ENCODE results near the gene RBPJ. TPM values are rescaled to one million over a fixed set of nuclear protein-coding genes. Genes with fewer than 3 reads are reported as not detected.
A peak's percentile ranks its signal among the peaks of the same experiment; 100 is the strongest.

RBPJ gene
- polyA plus RNA-seq, 3 donors = 75.3 to 177 (median 128) TPM

DNA sequence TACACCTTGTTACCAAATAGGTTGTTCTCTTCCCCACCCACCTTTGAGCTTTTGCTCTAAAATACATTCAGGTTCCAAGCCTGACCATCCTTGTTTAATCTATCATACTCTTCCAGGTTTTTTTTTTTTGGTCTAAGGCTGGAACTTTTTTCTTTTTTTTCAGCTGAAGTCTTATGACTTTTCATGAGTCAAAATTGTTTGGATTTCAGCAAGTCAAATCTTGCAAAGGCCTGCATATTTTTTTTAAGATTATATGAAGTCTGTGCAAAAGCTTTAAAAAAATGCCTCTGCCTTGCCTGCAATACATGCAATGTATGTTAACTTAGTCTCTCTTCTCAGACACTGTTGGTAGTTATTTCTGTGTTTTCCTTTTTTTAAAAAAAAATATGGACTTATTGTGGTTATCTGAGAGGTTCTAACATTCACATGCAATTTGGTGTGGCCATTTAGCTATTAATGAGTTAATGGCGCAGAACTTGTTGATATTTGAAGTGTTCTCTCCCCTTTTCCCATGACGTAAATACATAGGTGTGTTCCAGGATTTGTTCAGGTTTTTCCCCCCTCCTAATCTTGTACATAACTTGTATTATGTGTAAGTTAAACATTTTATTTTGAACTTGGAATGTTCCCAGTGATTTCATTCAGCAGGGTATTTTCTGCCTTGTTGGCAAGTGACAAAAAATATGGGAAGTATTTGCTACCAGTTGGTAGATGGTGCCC is 110.8 kb downstream of the RBPJ start:
- no peaks in the 10 kb centered on the region for H3K9me3 Mint-ChIP-seq
- no CpG with 5 or more reads among the region's 2 CpGs for WGBS (ENCODE audit: insufficient coverage)
- Histone ChIP-seq H2AFZ (ENCODE audit: insufficient read depth, low read depth, low read length, poor library complexity, severe bottlenecking) (no peak overlapping the region), H3K4me1 (ENCODE audit: control insufficient read depth in 1 of 2, insufficient read depth in 2 of 2, low read length in 2 of 2) (no peaks in the 10 kb centered on the region), H3K36me3 (replicated peaks in 1 of 2; ENCODE audit: control insufficient read depth in 1 of 2, insufficient read depth in 2 of 2, low read length in 2 of 2) (peaks cover 79 to 99% of the 10 kb centered on the region in 2 donors), H4K20me1 (ENCODE audit: insufficient read depth, low read length) (peaks cover 11% of the 10 kb centered on the region), H3K9ac (ENCODE audit: insufficient read depth, low read length, poor library complexity, severe bottlenecking) (no peak overlapping the region), H3K4me3 (replicated peaks in 1 of 3; ENCODE audit: low read depth in 2 of 3, low read length in 3 of 3) (no peak overlapping the region), H3K9me3 (replicated peaks in 1 of 2; ENCODE audit: control insufficient read depth in 1 of 2, insufficient read depth in 1 of 2, low read length in 2 of 2) (no peaks in the 10 kb centered on the region), H3K79me2 (ENCODE audit: insufficient read depth, low read length) (no peaks in the 10 kb centered on the region), H3K4me2 (replicated peaks; ENCODE audit: extremely low read depth, low read length, poor library complexity, severe bottlenecking) (no peak overlapping the region), H3K27ac (ENCODE audit: low read depth in 1 of 2, low read length in 2 of 2) (no peak overlapping the region), H3K27me3 (ENCODE audit: control insufficient read depth in 2 of 2, insufficient read depth in 2 of 2, low read length in 2 of 2) (no peaks in the 10 kb centered on the region)
- H3K4me1 Mint-ChIP-seq = peaks cover 1% of the 10 kb centered on the region
- H3K27me3 Mint-ChIP-seq (ENCODE audit: low read depth in 3 of 3) = peaks cover 0 to 1% (median 0%) of the 10 kb centered on the region in 3 donors
- peaks cover 84 to 87% of the 10 kb centered on the region in 2 donors for H3K36me3 Mint-ChIP-seq
- no peak for DNase-seq
- intact Hi-C loops (cut with micrococcal nuclease) = no loop called here
- H3K27ac Mint-ChIP-seq = peak overlapping the region in 1 of 7 donors; percentile 44
- TF ChIP-seq, protein P1, sequence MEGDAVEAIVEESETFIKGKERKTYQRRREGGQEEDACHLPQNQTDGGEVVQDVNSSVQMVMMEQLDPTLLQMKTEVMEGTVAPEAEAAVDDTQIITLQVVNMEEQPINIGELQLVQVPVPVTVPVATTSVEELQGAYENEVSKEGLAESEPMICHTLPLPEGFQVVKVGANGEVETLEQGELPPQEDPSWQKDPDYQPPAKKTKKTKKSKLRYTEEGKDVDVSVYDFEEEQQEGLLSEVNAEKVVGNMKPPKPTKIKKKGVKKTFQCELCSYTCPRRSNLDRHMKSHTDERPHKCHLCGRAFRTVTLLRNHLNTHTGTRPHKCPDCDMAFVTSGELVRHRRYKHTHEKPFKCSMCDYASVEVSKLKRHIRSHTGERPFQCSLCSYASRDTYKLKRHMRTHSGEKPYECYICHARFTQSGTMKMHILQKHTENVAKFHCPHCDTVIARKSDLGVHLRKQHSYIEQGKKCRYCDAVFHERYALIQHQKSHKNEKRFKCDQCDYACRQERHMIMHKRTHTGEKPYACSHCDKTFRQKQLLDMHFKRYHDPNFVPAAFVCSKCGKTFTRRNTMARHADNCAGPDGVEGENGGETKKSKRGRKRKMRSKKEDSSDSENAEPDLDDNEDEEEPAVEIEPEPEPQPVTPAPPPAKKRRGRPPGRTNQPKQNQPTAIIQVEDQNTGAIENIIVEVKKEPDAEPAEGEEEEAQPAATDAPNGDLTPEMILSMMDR (IDR thresholded peaks at IDR 0.05) = no peak
- H3K4me3 Mint-ChIP-seq = no peak overlapping the region

- intact Hi-C loops (cut with micrococcal nuclease) = no loop called here
- no peak overlapping the region for H2AFZ ChIP-seq (ENCODE audit: insufficient read depth, low read depth, low read length, poor library complexity, severe bottlenecking)
- H3K27me3 Mint-ChIP-seq (ENCODE audit: low read depth in 3 of 3) = peaks cover 0 to 1% (median 0%) of the 10 kb centered on the region in 3 donors
- H3K27me3 ChIP-seq (ENCODE audit: control insufficient read depth in 2 of 2, insufficient read depth in 2 of 2, low read length in 2 of 2) = no peaks in the 10 kb centered on the region
- no peak overlapping the region for H3K27ac Mint-ChIP-seq
- WGBS (ENCODE audit: insufficient coverage) = no CpG with 5 or more reads among the region's 5 CpGs
- TF ChIP-seq, protein P1 (IDR thresholded peaks at IDR 0.05) = no peak
- H3K4me3 ChIP-seq (replicated peaks in 1 of 3; ENCODE audit: low read depth in 2 of 3, low read length in 3 of 3) = no peak overlapping the region
- no peak overlapping the region for H3K9ac ChIP-seq (ENCODE audit: insufficient read depth, low read length, poor library complexity, severe bottlenecking)
- H3K4me1 Mint-ChIP-seq = peaks cover 1% of the 10 kb centered on the region
- H3K4me1 ChIP-seq (ENCODE audit: control insufficient read depth in 1 of 2, insufficient read depth in 2 of 2, low read length in 2 of 2) = no peaks in the 10 kb centered on the region
- H3K27ac ChIP-seq (ENCODE audit: low read depth in 1 of 2, low read length in 2 of 2) = no peak overlapping the region
- H3K36me3 ChIP-seq (replicated peaks in 1 of 2; ENCODE audit: control insufficient read depth in 1 of 2, insufficient read depth in 2 of 2, low read length in 2 of 2) = peaks cover 75 to 99% of the 10 kb centered on the region in 2 donors
- peaks cover 11% of the 10 kb centered on the region for H4K20me1 ChIP-seq (ENCODE audit: insufficient read depth, low read length)
- no peaks in the 10 kb centered on the region for H3K9me3 Mint-ChIP-seq
- DNase-seq = no peak
- H3K79me2 ChIP-seq (ENCODE audit: insufficient read depth, low read length) = no peaks in the 10 kb centered on the region
- no peak overlapping the region for H3K4me3 Mint-ChIP-seq
- peaks cover 83 to 87% of the 10 kb centered on the region in 2 donors for H3K36me3 Mint-ChIP-seq
- H3K4me2 ChIP-seq (replicated peaks; ENCODE audit: extremely low read depth, low read length, poor library complexity, severe bottlenecking) = no peak overlapping the region
- H3K9me3 ChIP-seq (replicated peaks in 1 of 2; ENCODE audit: control insufficient read depth in 1 of 2, insufficient read depth in 1 of 2, low read length in 2 of 2) = no peaks in the 10 kb centered on the region
Observed at GRCh38 chr4:26432419-26432818, 111.6 kb downstream of the RBPJ start.
